ENCODE data around the gene LIMA1. TPM values are rescaled to one million over a fixed set of nuclear protein-coding genes. Genes with fewer than 3 reads are reported as not detected.

Gene LIMA1
- total and polyA plus RNA-seq, 2 donors = 46.9 to 120 TPM

DNA sequence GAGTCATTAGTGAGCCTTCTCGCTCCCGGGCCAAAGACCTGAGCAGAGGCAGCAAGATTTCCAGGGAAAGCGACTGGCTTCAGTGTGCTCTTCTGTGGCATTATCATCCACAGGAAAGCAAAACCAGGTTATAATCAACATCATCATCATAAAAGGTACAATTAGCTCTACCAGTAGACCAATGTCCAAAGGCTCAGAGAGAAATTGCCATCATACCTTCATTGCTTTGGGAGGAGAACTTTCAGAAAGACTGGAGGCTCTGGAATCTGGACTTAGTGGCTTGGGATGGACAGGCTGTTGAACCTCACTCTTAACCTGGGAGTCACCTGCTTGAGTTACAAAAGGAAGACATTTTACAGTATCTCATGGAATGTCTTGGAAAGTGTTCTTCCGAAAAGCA lies 91.1 kb downstream of the LIMA1 start:
- H3K27ac ChIP-seq (ENCODE audit: low read depth in 1 of 2, low read length in 1 of 2) = no peak overlapping the region
- H3K36me3 ChIP-seq (ENCODE audit: control insufficient read depth in 2 of 2, insufficient read depth in 2 of 2, low read length in 1 of 2) = peaks cover 5 to 13% of the 10 kb centered on the region in 2 donors
- peaks cover 0 to 4% of the 10 kb centered on the region in 2 donors for H3K4me1 ChIP-seq (ENCODE audit: control insufficient read depth in 2 of 2, insufficient read depth in 2 of 2, low read length in 2 of 2)
- 98% methylated on average over 4 of the region's 4 CpGs for WGBS
- no peak for DNase-seq (ENCODE audit: low read depth in 6 of 9, low spot score in 9 of 9)
- no peaks in the 10 kb centered on the region for H3K9me3 ChIP-seq (ENCODE audit: control insufficient read depth in 2 of 2, insufficient read depth in 1 of 2, low read length in 1 of 2)
- H3K27me3 ChIP-seq (ENCODE audit: control insufficient read depth in 2 of 2, insufficient read depth in 1 of 2, low read length in 1 of 2) = no peaks in the 10 kb centered on the region
- no peak overlapping the region for H3K4me3 ChIP-seq (ENCODE audit: low read length in 2 of 2)

DNA sequence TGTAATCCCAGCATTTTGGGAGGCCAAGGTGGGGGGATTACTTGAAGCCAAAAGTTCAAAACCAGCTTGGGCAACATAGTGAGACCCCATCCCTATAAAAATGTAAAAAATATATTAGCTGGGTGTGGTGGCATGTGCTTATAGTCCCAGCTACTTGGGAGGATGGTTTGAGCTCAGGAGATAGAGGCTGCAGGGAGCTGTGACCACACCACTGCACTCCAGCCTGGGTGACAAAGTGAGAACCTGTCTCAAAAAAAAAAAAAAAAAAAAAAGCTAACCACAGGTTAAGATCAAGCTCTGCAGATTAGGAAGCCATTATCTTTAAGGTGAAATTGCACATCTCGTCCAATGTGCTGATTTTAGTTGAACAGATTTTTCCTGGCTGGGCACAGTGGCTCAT lies 92.5 kb downstream of the LIMA1 start:
- peaks cover 5 to 10% of the 10 kb centered on the region in 2 donors for H3K36me3 ChIP-seq (ENCODE audit: control insufficient read depth in 2 of 2, insufficient read depth in 2 of 2, low read length in 1 of 2)
- H3K27ac ChIP-seq (ENCODE audit: low read depth in 1 of 2, low read length in 1 of 2) = no peak overlapping the region
- no peak for DNase-seq (ENCODE audit: low read depth in 6 of 9, low spot score in 9 of 9)
- H3K4me1 ChIP-seq (ENCODE audit: control insufficient read depth in 2 of 2, insufficient read depth in 2 of 2, low read length in 2 of 2) = peaks cover 0 to 4% of the 10 kb centered on the region in 2 donors
- 90% methylated on average over 1 of the region's 1 CpG for WGBS
- no peak overlapping the region for H3K4me3 ChIP-seq (ENCODE audit: low read length in 2 of 2)
- no peaks in the 10 kb centered on the region for H3K27me3 ChIP-seq (ENCODE audit: control insufficient read depth in 2 of 2, insufficient read depth in 1 of 2, low read length in 1 of 2)
- H3K9me3 ChIP-seq (ENCODE audit: control insufficient read depth in 2 of 2, insufficient read depth in 1 of 2, low read length in 1 of 2) = no peaks in the 10 kb centered on the region

DNA sequence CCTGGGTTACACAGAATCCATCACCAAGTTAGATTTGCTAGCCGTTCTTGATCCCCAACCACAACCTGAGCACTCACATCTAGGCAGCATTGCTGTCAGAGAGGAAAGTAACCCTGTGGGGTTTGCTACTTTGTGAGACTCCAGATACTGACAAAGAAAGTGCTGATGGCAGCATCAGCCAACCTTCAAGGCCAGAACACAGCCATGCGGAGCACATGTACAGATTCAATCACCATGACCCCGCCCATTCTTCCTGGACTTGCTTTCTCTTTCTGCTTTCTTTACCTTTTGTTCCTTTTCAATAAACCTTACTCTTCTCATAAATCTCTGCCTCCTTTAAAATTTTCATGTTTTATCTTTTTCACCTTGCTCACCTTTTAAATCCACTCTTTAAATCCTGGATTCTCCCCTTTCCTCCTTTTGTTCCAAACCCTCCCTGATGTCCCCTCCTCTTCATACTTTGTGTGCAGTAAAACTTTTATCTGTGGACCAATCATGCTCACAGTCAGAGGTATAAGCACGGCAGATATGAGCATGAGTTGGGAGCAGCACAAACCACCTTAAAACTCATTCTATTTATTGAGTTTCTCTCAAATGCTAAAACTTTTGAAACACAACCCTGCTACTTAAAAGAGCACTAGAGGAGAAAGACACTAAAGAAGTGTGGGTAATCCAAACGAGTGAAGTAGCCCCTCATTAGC lies 94.3 kb downstream of the LIMA1 start:
- H3K36me3 ChIP-seq (ENCODE audit: control insufficient read depth in 2 of 2, insufficient read depth in 2 of 2, low read length in 1 of 2) = peaks cover 5 to 10% of the 10 kb centered on the region in 2 donors
- no peaks in the 10 kb centered on the region for H3K9me3 ChIP-seq (ENCODE audit: control insufficient read depth in 2 of 2, insufficient read depth in 1 of 2, low read length in 1 of 2)
- DNase-seq (ENCODE audit: low read depth in 6 of 9, low spot score in 9 of 9) = peak in 1 of 9 donors; percentile 42
- H3K4me1 ChIP-seq (ENCODE audit: control insufficient read depth in 2 of 2, insufficient read depth in 2 of 2, low read length in 2 of 2) = peaks cover 0 to 4% of the 10 kb centered on the region in 2 donors
- 91% methylated on average over 5 of the region's 5 CpGs for WGBS
- no peak overlapping the region for H3K4me3 ChIP-seq (ENCODE audit: low read length in 2 of 2)
- H3K27me3 ChIP-seq (ENCODE audit: control insufficient read depth in 2 of 2, insufficient read depth in 1 of 2, low read length in 1 of 2) = no peaks in the 10 kb centered on the region
- H3K27ac ChIP-seq (ENCODE audit: low read depth in 1 of 2, low read length in 1 of 2) = no peak overlapping the region

DNA sequence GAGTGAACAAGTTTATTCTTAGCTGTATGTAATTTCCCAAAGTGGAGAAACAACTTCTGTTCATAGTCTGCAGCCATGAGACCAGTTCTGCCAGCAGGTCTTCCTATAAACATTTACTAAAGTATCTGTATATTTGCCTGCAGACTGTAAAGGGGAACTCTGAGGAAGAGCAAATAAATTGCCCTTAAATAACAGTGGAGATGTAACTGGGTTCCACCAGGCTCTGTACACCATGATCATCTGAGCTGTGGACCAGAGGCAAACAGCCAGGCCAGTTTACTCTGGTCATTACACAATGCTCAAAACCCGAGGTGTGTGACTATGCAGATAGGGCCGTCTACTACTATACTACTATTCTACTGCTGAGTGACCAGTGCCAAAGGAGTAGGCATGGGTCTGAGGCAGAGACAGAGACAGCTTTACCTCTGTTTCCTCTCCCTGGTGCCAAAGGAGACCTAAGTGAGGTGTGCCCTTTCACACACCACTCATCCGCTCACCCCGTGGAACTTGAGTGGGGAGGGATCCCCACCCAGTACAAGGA lies 95.0 kb downstream of the LIMA1 start:
- Histone ChIP-seq H3K4me1 (ENCODE audit: control insufficient read depth in 2 of 2, insufficient read depth in 2 of 2, low read length in 2 of 2) (peaks cover 0 to 4% of the 10 kb centered on the region in 2 donors), H3K27me3 (ENCODE audit: control insufficient read depth in 2 of 2, insufficient read depth in 1 of 2, low read length in 1 of 2) (no peaks in the 10 kb centered on the region), H3K27ac (ENCODE audit: low read depth in 1 of 2, low read length in 1 of 2) (no peak overlapping the region), H3K9me3 (ENCODE audit: control insufficient read depth in 2 of 2, insufficient read depth in 1 of 2, low read length in 1 of 2) (no peaks in the 10 kb centered on the region), H3K4me3 (ENCODE audit: low read length in 2 of 2) (no peak overlapping the region), H3K36me3 (ENCODE audit: control insufficient read depth in 2 of 2, insufficient read depth in 2 of 2, low read length in 1 of 2) (peaks cover 5 to 10% of the 10 kb centered on the region in 2 donors)
- whole genome bisulfite sequencing = 98% methylated on average over 4 of the region's 4 CpGs
- DNase-seq (ENCODE audit: low read depth in 6 of 9, low spot score in 9 of 9) = no peak

DNA sequence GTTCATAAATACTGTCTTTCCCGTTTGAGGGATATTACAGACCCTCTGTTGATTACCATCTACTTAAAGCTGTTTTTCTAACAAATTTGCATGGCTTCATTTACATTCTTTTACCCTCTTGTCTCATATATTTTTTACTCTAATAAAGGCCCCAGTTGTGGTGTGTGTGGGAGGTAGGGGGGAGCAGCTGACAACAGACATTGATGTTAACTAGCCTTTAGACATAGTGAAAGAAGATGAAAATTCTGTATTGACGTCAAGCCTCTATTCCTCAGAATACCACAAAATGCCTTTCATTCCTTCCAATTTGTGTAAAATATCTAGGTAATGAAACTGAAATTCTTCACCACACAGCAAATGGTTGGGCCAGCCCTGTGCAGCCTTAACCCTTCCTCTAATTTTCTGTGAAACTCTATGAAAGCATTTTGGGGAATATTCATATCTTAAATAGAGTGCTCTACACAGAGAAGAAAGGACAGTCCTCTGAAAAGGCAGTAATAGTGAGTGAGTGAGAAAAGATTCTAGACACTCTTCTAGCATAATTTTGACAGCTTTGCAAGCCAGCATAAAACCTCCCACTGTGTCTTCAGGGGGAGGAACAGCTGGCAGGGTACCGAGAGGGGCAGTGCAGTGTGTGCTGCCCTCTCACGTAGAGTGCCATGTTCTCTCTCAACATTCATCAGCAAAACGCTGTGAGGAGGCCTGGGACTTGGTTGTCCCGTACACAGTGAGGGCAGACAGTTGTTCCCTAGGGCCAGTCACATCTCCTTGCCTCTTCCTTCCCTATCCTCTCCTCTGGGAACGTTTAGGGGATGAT lies 96.0 kb downstream of the LIMA1 start:
- no peak for DNase-seq (ENCODE audit: low read depth in 6 of 9, low spot score in 9 of 9)
- Histone ChIP-seq H3K36me3 (ENCODE audit: control insufficient read depth in 2 of 2, insufficient read depth in 2 of 2, low read length in 1 of 2) (peaks cover 5 to 7% of the 10 kb centered on the region in 2 donors), H3K27ac (ENCODE audit: low read depth in 1 of 2, low read length in 1 of 2) (no peak overlapping the region), H3K9me3 (ENCODE audit: control insufficient read depth in 2 of 2, insufficient read depth in 1 of 2, low read length in 1 of 2) (no peaks in the 10 kb centered on the region), H3K27me3 (ENCODE audit: control insufficient read depth in 2 of 2, insufficient read depth in 1 of 2, low read length in 1 of 2) (no peaks in the 10 kb centered on the region), H3K4me3 (ENCODE audit: low read length in 2 of 2) (no peak overlapping the region), H3K4me1 (ENCODE audit: control insufficient read depth in 2 of 2, insufficient read depth in 2 of 2, low read length in 2 of 2) (peaks cover 0 to 4% of the 10 kb centered on the region in 2 donors)
- 91% methylated on average over 7 of the region's 7 CpGs for WGBS

DNA sequence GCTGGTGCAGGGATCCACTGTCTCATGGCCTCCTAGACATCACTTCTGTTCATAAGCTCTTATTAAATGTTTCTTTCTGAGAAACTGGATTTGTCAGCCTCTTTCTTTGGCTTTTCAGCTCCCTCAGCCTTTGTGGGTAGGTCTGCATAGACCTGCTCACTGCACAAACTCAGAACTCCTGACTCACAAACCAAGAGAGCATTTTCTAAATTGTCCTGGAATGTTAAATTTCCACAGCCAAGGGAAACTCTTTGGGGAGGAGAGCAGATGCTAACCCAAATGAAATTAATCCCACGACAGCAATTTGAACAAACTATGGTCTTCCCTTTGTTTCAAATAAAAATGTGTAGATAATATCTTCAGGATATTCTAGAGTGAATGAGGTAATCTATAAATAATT lies 96.6 kb downstream of the LIMA1 start:
- Histone ChIP-seq H3K4me1 (ENCODE audit: control insufficient read depth in 2 of 2, insufficient read depth in 2 of 2, low read length in 2 of 2) (peaks cover 0 to 4% of the 10 kb centered on the region in 2 donors), H3K36me3 (ENCODE audit: control insufficient read depth in 2 of 2, insufficient read depth in 2 of 2, low read length in 1 of 2) (peaks cover 5% of the 10 kb centered on the region in 2 donors), H3K27me3 (ENCODE audit: control insufficient read depth in 2 of 2, insufficient read depth in 1 of 2, low read length in 1 of 2) (no peaks in the 10 kb centered on the region), H3K4me3 (ENCODE audit: low read length in 2 of 2) (no peak overlapping the region), H3K27ac (ENCODE audit: low read depth in 1 of 2, low read length in 1 of 2) (no peak overlapping the region), H3K9me3 (ENCODE audit: control insufficient read depth in 2 of 2, insufficient read depth in 1 of 2, low read length in 1 of 2) (no peaks in the 10 kb centered on the region)
- DNase-seq (ENCODE audit: low read depth in 6 of 9, low spot score in 9 of 9) = no peak
- 100% methylated on average over 1 of the region's 1 CpG for WGBS

DNA sequence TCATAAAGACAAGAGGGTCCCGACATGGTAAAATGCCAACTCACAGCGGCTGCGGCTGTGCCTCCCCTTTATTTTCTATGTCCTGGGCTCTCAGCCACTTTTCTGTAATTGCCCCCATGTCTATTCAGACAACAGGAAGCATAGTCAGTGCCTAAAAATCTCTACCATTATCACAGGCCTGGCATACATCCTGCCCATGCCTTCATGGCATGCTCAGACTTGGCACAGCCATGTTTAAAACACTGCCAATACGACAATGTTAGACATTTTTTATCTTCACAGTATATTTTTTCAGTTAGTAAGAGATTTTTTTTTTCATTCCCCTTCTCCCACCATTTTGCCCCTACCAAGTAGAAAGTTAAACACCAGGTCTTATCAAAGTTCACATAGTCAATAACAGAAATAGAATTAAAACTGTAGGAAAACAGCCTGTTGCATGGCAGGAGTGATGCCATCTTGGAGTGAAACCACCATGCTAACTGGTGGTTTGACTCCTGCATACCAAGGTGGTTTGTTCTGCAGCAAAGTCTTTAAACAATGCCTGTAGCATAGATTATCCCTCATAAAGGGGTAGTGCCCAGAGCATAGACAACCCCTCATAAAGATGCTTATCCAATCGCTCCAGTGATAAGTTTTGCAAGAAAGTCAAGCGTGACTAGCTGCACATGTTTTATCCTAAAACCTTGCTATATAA lies 97.2 kb downstream of the LIMA1 start:
- H3K4me3 ChIP-seq (ENCODE audit: low read length in 2 of 2) = no peak overlapping the region
- H3K27me3 ChIP-seq (ENCODE audit: control insufficient read depth in 2 of 2, insufficient read depth in 1 of 2, low read length in 1 of 2) = no peaks in the 10 kb centered on the region
- H3K9me3 ChIP-seq (ENCODE audit: control insufficient read depth in 2 of 2, insufficient read depth in 1 of 2, low read length in 1 of 2) = no peaks in the 10 kb centered on the region
- no peak overlapping the region for H3K27ac ChIP-seq (ENCODE audit: low read depth in 1 of 2, low read length in 1 of 2)
- peaks cover 0 to 4% of the 10 kb centered on the region in 2 donors for H3K4me1 ChIP-seq (ENCODE audit: control insufficient read depth in 2 of 2, insufficient read depth in 2 of 2, low read length in 2 of 2)
- 98% methylated on average over 6 of the region's 6 CpGs for WGBS
- DNase-seq (ENCODE audit: low read depth in 6 of 9, low spot score in 9 of 9) = no peak
- H3K36me3 ChIP-seq (ENCODE audit: control insufficient read depth in 2 of 2, insufficient read depth in 2 of 2, low read length in 1 of 2) = peaks cover 5% of the 10 kb centered on the region in 2 donors

DNA sequence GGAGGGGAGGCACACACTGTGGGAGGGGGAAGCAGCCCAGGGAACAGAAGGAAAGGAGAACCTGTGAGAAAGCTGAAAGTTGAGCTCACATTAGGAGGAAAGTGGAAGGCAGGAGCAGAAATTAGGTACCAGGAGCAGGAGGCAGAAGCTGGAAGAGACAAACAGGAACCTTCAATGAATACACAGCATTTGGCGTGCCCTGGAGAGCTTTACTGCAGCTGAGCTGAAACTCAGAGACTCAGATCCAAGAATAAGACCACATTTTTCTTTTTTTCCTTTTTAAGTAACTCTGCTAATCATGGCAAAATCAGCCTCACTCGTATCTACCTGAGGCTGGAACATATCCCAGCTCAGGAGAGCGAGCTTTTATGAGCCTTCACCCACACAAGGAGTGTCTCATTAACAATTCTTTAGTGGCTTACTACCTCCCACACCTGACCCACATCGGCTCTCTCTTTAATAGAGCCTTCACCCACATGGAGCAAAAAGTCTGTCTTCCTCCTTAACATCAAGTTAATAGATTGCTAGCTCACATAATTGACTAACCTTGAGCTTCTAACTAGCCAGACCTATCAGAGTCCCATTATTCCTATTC lies 97.9 kb downstream of the LIMA1 start:
- no peak overlapping the region for H3K4me3 ChIP-seq (ENCODE audit: low read length in 2 of 2)
- no peaks in the 10 kb centered on the region for H3K9me3 ChIP-seq (ENCODE audit: control insufficient read depth in 2 of 2, insufficient read depth in 1 of 2, low read length in 1 of 2)
- no peak overlapping the region for H3K27ac ChIP-seq (ENCODE audit: low read depth in 1 of 2, low read length in 1 of 2)
- H3K36me3 ChIP-seq (ENCODE audit: control insufficient read depth in 2 of 2, insufficient read depth in 2 of 2, low read length in 1 of 2) = peaks cover 5% of the 10 kb centered on the region in 2 donors
- peaks cover 0 to 4% of the 10 kb centered on the region in 2 donors for H3K4me1 ChIP-seq (ENCODE audit: control insufficient read depth in 2 of 2, insufficient read depth in 2 of 2, low read length in 2 of 2)
- DNase-seq (ENCODE audit: low read depth in 6 of 9, low spot score in 9 of 9) = no peak
- WGBS = 95% methylated on average over 4 of the region's 4 CpGs
- no peaks in the 10 kb centered on the region for H3K27me3 ChIP-seq (ENCODE audit: control insufficient read depth in 2 of 2, insufficient read depth in 1 of 2, low read length in 1 of 2)

Data from thymus (tissue), 11 donors.